ENCODE data around the gene UNC13D. TPM values are rescaled to one million over a fixed set of nuclear protein-coding genes. Genes with fewer than 3 reads are reported as not detected.

Gene UNC13D
- total and polyA plus RNA-seq, 8 donors: 4.7 to 29.0 (median 12.6) TPM

DNA sequence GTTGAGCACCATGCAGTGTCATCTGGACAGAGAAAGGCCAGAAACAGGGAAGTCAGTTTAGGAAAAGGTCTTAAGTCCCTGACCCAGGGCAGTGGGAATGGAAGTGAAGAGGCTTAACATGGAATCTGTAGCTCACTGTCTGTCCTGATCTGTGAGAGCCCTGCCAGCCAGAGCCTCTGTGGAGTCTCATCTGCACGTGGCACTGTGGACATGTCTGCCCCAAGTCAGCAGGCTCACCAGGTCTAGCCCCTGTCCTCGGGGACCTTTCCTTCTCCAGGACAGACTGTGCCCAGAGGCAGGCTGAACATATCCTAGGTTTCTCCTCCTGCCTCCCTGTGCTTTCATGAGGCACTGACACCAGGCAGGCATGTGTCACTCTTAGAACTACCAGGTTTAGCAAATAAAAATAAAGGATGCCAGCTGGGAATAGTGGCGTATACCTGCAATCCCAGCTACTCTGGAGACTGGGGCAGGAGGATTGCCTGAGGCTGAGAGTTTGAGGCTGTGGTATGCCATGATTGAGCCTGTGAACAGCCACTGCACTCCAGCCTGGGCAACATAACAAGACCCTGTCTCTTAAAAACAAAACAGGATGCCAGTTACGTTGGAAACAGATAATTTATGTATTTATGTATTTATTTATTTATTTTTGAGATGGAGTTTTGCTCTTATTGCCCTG, 37.2 kb downstream of the UNC13D start:
- intact Hi-C loops (cut with DNase I): no loop called here
- TF ChIP-seq, protein P1, sequence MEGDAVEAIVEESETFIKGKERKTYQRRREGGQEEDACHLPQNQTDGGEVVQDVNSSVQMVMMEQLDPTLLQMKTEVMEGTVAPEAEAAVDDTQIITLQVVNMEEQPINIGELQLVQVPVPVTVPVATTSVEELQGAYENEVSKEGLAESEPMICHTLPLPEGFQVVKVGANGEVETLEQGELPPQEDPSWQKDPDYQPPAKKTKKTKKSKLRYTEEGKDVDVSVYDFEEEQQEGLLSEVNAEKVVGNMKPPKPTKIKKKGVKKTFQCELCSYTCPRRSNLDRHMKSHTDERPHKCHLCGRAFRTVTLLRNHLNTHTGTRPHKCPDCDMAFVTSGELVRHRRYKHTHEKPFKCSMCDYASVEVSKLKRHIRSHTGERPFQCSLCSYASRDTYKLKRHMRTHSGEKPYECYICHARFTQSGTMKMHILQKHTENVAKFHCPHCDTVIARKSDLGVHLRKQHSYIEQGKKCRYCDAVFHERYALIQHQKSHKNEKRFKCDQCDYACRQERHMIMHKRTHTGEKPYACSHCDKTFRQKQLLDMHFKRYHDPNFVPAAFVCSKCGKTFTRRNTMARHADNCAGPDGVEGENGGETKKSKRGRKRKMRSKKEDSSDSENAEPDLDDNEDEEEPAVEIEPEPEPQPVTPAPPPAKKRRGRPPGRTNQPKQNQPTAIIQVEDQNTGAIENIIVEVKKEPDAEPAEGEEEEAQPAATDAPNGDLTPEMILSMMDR (IDR thresholded peaks at IDR 0.05): no peak
- Histone ChIP-seq H3K4me1 (no peaks in the 10 kb centered on the region), H3K27me3 (no peaks in the 10 kb centered on the region), H3K4me3 (no peak overlapping the region), H3K9me3 (no peaks in the 10 kb centered on the region), H3K27ac (no peak overlapping the region), H3K36me3 (peaks cover 0 to 17% (median 2%) of the 10 kb centered on the region in 3 donors)
- FAIRE-seq: no peak
- DNase-seq: peak in 2 of 6 donors; percentile 27
- ATAC-seq: no peak
- 87 to 90% methylated on average over 4 of the region's 4 CpGs for whole genome bisulfite sequencing, 2 donors

DNA sequence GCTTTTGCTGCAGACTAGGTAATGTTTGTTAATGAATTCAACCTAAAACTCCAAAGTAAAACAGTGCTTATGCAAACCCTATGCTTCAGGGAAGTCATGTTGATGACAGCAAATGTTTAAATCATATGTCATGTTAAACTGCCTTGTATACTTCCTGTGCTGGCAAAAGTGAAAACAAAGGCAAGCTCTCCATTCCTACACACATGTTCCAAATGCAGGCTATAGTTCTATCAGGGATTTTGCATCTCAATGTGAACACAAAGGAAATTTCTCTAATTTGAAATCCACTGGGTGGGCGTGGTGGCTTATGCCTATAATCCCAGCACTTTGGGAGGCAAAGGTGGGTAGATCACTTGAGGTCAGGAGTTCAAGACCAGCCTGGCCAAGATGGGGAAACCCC, 40.3 kb downstream of the UNC13D start:
- TF ChIP-seq, protein P1 (IDR thresholded peaks at IDR 0.05): no peak
- intact Hi-C loops (cut with DNase I): no loop called here
- 92 to 96% methylated on average over 1 of the region's 1 CpG for WGBS, 2 donors
- Histone ChIP-seq H3K36me3 (no peaks in the 10 kb centered on the region), H3K9me3 (no peaks in the 10 kb centered on the region), H3K4me1 (no peaks in the 10 kb centered on the region), H3K4me3 (no peak overlapping the region), H3K27me3 (no peaks in the 10 kb centered on the region), H3K27ac (no peak overlapping the region)
- FAIRE-seq (no peak), ATAC-seq (no peak), DNase-seq (no peak)

DNA sequence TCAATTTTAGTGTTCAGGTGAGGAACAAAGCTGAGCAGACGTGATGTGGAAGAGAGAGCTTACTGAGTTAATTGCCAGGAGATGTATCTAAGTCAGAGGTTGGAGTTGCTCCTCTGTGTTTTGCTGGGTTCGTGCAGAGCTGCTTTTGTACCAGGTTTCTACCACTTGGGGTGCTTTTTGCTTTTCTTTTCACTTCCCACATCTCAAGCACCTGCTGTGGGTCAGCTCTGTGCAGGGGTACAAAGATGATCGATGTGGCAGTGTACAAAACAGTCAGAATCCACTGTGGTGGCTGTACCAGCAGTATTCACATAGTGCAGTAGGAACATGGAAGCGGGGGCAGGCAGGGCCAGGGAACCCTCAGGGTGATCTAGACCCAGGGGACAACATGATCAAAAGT, 44.8 kb downstream of the UNC13D start:
- FAIRE-seq: no peak
- no peak for ATAC-seq
- Histone ChIP-seq H3K4me1 (no peaks in the 10 kb centered on the region), H3K9me3 (no peaks in the 10 kb centered on the region), H3K27ac (no peak overlapping the region), H3K36me3 (peaks cover 0 to 6% (median 3%) of the 10 kb centered on the region in 3 donors), H3K4me3 (no peak overlapping the region), H3K27me3 (no peaks in the 10 kb centered on the region)
- TF ChIP-seq, protein P1 (IDR thresholded peaks at IDR 0.05): no peak
- intact Hi-C loops (cut with DNase I): no loop called here
- 91 to 95% methylated on average over 4 of the region's 4 CpGs for WGBS, 2 donors
- DNase-seq: peak in 1 of 6 donors; percentile 17

DNA sequence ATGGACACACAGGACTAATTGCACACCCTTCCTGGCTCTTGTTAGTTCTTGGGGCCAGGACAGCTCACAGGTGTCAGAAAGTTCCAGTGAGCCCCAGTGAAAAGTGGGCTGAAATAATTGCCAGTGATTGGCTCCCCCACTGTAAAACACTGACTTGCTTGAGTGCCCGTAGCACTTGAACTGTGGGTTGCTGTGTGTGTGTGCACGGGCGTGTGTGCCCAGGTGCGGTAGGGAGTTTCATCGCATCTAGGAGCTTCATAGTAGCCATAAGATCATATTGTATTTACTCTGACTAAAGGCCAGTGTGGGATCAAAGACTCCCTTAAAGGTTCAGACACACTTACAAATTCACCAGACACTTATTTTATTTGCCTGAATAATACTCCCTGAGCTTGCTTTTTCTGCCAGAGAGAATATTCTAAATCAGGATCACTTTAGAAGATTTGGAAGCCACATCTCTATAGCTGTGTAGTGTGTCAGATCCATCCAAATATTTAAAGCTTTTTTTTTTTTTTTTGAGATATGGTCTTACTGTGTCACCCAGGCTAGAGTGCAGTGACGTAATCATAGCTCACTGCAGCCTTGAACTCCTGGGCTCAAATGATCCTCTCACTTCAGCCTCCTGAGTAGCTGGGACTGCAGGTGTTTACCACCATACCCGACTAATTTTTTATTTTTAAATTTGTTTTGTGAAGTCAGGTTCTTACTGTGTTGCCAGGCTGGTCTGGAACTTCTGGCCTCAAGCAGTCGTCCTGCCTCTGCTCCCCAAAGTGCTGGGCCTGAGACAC, 48.2 kb downstream of the UNC13D start:
- TF ChIP-seq, protein P1 (IDR thresholded peaks at IDR 0.05): no peak
- H3K4me1 ChIP-seq: no peaks in the 10 kb centered on the region
- no peak overlapping the region for H3K27ac ChIP-seq
- DNase-seq (peak in 1 of 6 donors; percentile 17), FAIRE-seq (no peak), ATAC-seq (no peak)
- H3K9me3 ChIP-seq: no peaks in the 10 kb centered on the region
- WGBS, 2 donors: 85 to 93% methylated on average over 8 of the region's 8 CpGs
- H3K27me3 ChIP-seq: no peaks in the 10 kb centered on the region
- H3K36me3 ChIP-seq: peaks cover 0 to 6% (median 3%) of the 10 kb centered on the region in 3 donors
- H3K4me3 ChIP-seq: no peak overlapping the region
- intact Hi-C loops (cut with DNase I): no loop called here

DNA sequence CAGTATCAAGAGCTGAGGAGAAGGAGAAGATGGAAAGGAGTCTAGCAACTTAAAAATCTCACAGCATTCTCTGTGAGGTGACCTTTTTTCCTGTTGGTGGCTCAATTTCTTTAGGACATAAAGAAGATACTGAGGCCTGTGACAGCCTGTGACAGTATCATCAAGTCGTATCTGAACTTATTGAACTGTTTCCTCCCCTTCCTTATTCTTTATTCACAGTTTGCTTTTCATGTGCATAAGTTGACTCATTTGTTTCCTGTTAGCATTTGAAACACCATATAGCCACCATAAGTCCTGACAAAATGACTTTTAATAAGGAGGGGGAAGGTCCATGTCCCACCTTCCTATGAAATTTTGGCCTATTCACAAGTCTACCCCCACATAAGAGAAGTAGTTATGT, 50.7 kb downstream of the UNC13D start:
- H3K27me3 ChIP-seq: no peaks in the 10 kb centered on the region
- no peak for FAIRE-seq

More for the DNA sequence above, 50.7 kb downstream of the UNC13D start:
- Histone ChIP-seq H3K27ac (no peak overlapping the region), H3K4me3 (no peak overlapping the region), H3K36me3 (peaks cover 0 to 6% (median 1%) of the 10 kb centered on the region in 3 donors), H3K4me1 (no peaks in the 10 kb centered on the region), H3K9me3 (no peaks in the 10 kb centered on the region)
- no peak for ATAC-seq
- TF ChIP-seq, protein P1 (IDR thresholded peaks at IDR 0.05): no peak
- DNase-seq: no peak
- 70 to 89% methylated on average over 1 of the region's 1 CpG for WGBS, 2 donors
- intact Hi-C loops (cut with DNase I): no loop called here

Data from pancreas (tissue), 10 donors.